UCSD-AML1 (cell line): Measurements from ENCODE around the gene UNC50.

Source experiments
- DNase-seq: peaks from one replicate; lab custom pipeline; 2025; ENCODE audit not compliant: unreplicated experiment; lab: John Stamatoyannopoulos, UW

UNC50 gene

DNA sequence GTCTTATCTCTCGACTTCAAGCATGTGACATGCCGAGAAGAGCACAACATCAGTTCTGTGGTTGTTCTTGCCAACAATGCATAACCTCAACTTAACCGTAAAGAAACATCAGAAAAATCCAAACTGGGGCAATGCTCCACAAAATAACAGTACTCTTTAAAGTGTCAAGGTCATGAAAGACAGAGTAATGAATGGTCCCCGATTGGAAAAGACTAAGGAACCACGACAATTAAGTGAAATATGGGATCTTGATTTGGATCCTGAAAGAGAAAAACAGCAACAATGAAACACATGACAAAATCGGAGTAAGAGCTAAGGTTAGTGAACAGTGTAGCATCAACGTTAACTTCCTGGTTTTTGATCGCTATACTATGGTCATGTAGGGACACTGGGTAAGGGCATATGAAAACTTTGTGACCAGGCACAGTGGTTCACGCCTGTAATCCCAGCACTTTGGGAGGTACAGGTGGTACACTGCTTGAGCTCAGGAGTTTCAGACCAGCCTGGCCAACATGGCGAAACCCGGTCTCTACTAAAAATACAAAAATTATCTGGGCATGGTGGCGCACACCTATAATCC, 55.2 kb downstream of the UNC50 start:
- DNase-seq = no peak

DNA sequence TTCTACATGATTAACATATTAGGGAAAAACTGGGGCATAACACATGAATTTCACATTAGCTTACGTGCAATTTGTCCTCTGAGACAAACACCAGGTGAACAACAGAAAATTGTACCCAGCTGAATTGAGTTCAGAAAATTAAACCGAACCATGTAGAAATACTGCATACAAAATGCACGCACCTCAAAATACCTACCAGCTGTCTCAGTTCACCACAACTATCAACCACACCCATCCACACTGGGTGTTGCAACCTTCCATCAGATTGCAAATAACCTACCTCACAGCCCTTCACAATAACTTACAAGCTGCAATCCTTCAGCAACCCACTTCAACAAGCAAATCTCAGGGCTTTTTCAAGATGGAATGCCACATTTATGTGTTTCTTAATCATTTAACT, 55.9 kb downstream of the UNC50 start:
- no peak for DNase-seq

DNA sequence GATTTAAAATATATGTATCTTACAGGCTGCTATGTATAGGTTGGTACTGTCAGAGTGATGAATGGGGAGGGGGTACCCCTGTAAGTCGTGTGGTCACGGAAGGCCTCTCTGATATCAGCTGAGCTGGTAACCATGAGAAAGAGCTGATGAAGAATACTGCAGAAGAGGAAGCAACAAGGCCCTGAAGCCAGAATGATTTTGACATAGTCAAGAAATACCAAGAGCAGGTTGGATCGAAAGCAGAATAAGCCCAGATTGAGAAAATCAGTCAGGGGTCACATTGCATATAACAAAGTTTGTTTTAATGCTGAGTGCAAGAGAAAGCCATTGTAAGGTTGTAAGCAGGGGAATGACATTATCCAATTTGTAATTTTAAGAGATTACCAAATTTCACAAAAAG, 57.3 kb downstream of the UNC50 start:
- DNase-seq = no peak
